ENCODE data around the gene SEMA5B.

SEMA5B gene

GRCh38 chr3:123054109-123054778 is 26.7 kb upstream of the SEMA5B start:
- no peak for DNase-seq

GRCh38 chr3:123053107-123053506 is 25.5 kb upstream of the SEMA5B start:
- no peak for DNase-seq

- DNase-seq, result no peak
These were observed 23.1 kb upstream of the SEMA5B start for GRCh38 chr3:123050666-123051065.

GRCh38 chr3:123048480-123049237 is 21.1 kb upstream of the SEMA5B start:
- DNase-seq, result no peak

GRCh38 chr3:123047062-123047319 is 19.4 kb upstream of the SEMA5B start:
- DNase-seq, result no peak

GRCh38 chr3:123046262-123047061 is 18.9 kb upstream of the SEMA5B start:
- no peak for DNase-seq

- no peak for DNase-seq
These were observed 17.6 kb upstream of the SEMA5B start for GRCh38 chr3:123044981-123045763.

GRCh38 chr3:123042413-123042812 is 14.8 kb upstream of the SEMA5B start:
- no peak for DNase-seq

GRCh38 chr3:123039178-123039577 is 11.6 kb upstream of the SEMA5B start:
- no peak for DNase-seq

- DNase-seq, result no peak
These were observed 11.2 kb upstream of the SEMA5B start for GRCh38 chr3:123038751-123039150.

GRCh38 chr3:123037015-123037375 is 9.4 kb upstream of the SEMA5B start:
- no peak for DNase-seq

GRCh38 chr3:123036352-123037014 is 8.9 kb upstream of the SEMA5B start:
- DNase-seq, result no peak

- no peak for DNase-seq
These were observed 7.4 kb upstream of the SEMA5B start for GRCh38 chr3:123034996-123035395.

GRCh38 chr3:123034120-123034519 is 6.6 kb upstream of the SEMA5B start:
- DNase-seq, result no peak

- no peak for DNase-seq
These were observed 4.5 kb upstream of the SEMA5B start for GRCh38 chr3:123032057-123032456.

GRCh38 chr3:123031051-123031450 is 3.5 kb upstream of the SEMA5B start:
- no peak for DNase-seq

- DNase-seq, result peak in 1 of 2 donors; percentile 49
These were observed 768 bp upstream of the SEMA5B start for GRCh38 chr3:123028233-123028828.

GRCh38 chr3:123026565-123027291 is 835 bp downstream of the SEMA5B start:
- peak in 1 of 2 donors; percentile 3 for DNase-seq

GRCh38 chr3:123025642-123026521 is 1.7 kb downstream of the SEMA5B start:
- DNase-seq, result no peak

GRCh38 chr3:123024056-123024455 is 3.5 kb downstream of the SEMA5B start:
- DNase-seq, result no peak
